ENCODE measurements around the gene CDKN1B.
A peak's percentile ranks its signal among the peaks of the same experiment; 100 is the strongest.

DNA sequence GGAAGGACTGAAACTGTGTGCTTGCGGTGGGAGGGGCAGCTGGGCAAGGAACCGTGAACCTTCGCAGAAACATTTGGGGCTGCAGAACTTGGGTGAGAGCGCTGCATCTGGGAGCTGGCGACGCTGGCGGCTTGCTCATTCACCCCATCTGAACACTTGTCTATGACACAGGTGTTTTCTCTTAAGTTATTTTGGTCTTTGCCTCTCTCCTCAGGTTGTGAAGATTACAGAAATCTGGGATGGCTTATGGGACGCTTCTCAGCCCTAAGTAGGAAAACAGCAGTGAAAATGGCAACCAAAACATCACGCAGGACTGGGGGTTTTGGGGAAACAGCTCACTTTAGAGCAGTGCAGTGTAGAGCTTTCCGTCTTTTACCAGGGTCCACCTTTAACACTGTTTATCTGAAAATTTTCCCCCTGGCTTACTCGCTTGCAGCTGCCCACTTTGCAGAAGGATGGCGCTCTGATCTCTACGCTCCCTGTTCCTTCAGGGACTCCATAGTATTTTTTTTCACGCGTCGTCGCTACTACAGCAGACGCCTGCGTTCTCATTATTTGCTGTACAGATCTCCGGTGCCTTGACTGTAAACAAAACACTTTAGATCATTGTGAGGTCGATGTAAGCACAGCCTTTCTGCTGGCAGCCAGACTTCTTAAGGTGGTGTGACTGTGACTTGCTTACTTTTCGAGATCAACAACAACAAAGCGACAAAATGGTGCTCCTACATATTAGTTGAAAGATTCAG, 2.7 kb upstream of the CDKN1B start:
- TF ChIP-seq POLR2A (IDR thresholded peaks at IDR 0.05), result peak; percentile 26 to 71
- TF ChIP-seq, protein P1, sequence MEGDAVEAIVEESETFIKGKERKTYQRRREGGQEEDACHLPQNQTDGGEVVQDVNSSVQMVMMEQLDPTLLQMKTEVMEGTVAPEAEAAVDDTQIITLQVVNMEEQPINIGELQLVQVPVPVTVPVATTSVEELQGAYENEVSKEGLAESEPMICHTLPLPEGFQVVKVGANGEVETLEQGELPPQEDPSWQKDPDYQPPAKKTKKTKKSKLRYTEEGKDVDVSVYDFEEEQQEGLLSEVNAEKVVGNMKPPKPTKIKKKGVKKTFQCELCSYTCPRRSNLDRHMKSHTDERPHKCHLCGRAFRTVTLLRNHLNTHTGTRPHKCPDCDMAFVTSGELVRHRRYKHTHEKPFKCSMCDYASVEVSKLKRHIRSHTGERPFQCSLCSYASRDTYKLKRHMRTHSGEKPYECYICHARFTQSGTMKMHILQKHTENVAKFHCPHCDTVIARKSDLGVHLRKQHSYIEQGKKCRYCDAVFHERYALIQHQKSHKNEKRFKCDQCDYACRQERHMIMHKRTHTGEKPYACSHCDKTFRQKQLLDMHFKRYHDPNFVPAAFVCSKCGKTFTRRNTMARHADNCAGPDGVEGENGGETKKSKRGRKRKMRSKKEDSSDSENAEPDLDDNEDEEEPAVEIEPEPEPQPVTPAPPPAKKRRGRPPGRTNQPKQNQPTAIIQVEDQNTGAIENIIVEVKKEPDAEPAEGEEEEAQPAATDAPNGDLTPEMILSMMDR (IDR thresholded peaks at IDR 0.05), result peak in 4 of 6 experiments; percentile 11 to 19 (median 16)

All from adrenal gland (tissue), 5 donors.